Effector CD4-positive, alpha-beta T cell (primary cell): ENCODE data around the gene PLXDC2.

Experiments used
- DNase-seq: peaks from one replicate; pipeline ENCODE4 v3.0.0-alpha.2; 2020

The PLXDC2 gene

GRCh38 chr10:20232079-20232705 lies 416.0 kb downstream of the PLXDC2 start:
- DNase-seq, result no peak

- no peak for DNase-seq
These were observed 417.2 kb downstream of the PLXDC2 start for GRCh38 chr10:20233423-20233822.

- no peak for DNase-seq
These were observed 418.3 kb downstream of the PLXDC2 start for GRCh38 chr10:20234579-20234978.

GRCh38 chr10:20237091-20237570 lies 420.9 kb downstream of the PLXDC2 start:
- no peak for DNase-seq

- DNase-seq, result no peak
These were observed 421.4 kb downstream of the PLXDC2 start for GRCh38 chr10:20237586-20237985.

- DNase-seq, result no peak
These were observed 424.4 kb downstream of the PLXDC2 start for GRCh38 chr10:20240643-20241042.

GRCh38 chr10:20247454-20247853 lies 431.2 kb downstream of the PLXDC2 start:
- no peak for DNase-seq

- DNase-seq, result no peak
These were observed 431.9 kb downstream of the PLXDC2 start for GRCh38 chr10:20247891-20248708.

- DNase-seq, result no peak
These were observed 437.8 kb downstream of the PLXDC2 start for GRCh38 chr10:20254078-20254477.

GRCh38 chr10:20254497-20254896 lies 438.3 kb downstream of the PLXDC2 start:
- DNase-seq, result no peak

- no peak for DNase-seq
These were observed 440.7 kb downstream of the PLXDC2 start for GRCh38 chr10:20256969-20257368.

GRCh38 chr10:20257422-20257821 lies 441.2 kb downstream of the PLXDC2 start:
- DNase-seq, result no peak

- no peak for DNase-seq
These were observed 448.9 kb downstream of the PLXDC2 start for GRCh38 chr10:20265146-20265545.

GRCh38 chr10:20267734-20268133 lies 451.5 kb downstream of the PLXDC2 start:
- DNase-seq, result no peak

GRCh38 chr10:20271490-20271889 lies 455.3 kb downstream of the PLXDC2 start:
- no peak for DNase-seq

GRCh38 chr10:20272608-20273007 lies 456.4 kb downstream of the PLXDC2 start:
- no peak for DNase-seq

- no peak for DNase-seq
These were observed 458.3 kb downstream of the PLXDC2 start for GRCh38 chr10:20274571-20274970.

GRCh38 chr10:20276127-20276979 lies 460.1 kb downstream of the PLXDC2 start:
- DNase-seq, result no peak

GRCh38 chr10:20277820-20278219 lies 461.6 kb downstream of the PLXDC2 start:
- no peak for DNase-seq

- no peak for DNase-seq
These were observed 465.3 kb downstream of the PLXDC2 start for GRCh38 chr10:20281579-20281978.

GRCh38 chr10:20287586-20287985 lies 471.4 kb downstream of the PLXDC2 start:
- DNase-seq, result no peak

GRCh38 chr10:20288060-20288459 lies 471.8 kb downstream of the PLXDC2 start:
- no peak for DNase-seq
